ENCODE results near the gene ROR2.

- TF ChIP-seq POLR2AphosphoS5 (IDR thresholded peaks at IDR 0.05; ENCODE audit: low read depth, low read length), result no peak
- no peak for TF ChIP-seq POLR2A (IDR thresholded peaks at IDR 0.05; ENCODE audit: low read depth, low read length)
- no peak for TF ChIP-seq TAF1 (IDR thresholded peaks at IDR 0.05; ENCODE audit: low read depth, low read length)
- TF ChIP-seq SPI1 (IDR thresholded peaks at IDR 0.05; ENCODE audit: low read depth, low read length), result no peak
- no peak for TF ChIP-seq POU2F2 (IDR thresholded peaks at IDR 0.05; ENCODE audit: low read depth, low read length)
- TF ChIP-seq PAX5 (IDR thresholded peaks at IDR 0.05; ENCODE audit: insufficient read depth, low read length, severe bottlenecking), result no peak
Observed at GRCh38 chr9:91824151-91824550, 125.9 kb downstream of the ROR2 start.
